Measurements from ENCODE around the gene ZNF605.

- TF ChIP-seq EZH2 (optimal IDR thresholded peaks at IDR 0.05; ENCODE audit: low read depth, low read length) (no peak), CTCF (IDR thresholded peaks at IDR 0.05; ENCODE audit: low read length) (no peak)
These were observed 5.1 kb downstream of the ZNF605 start for GRCh38 chr12:132950844-132951535.

Data from MM.1S (cell line).